Neural progenitor cell (in vitro differentiated cells): ENCODE results near the gene TTLL3. TPM values are rescaled to one million over a fixed set of nuclear protein-coding genes. Genes with fewer than 3 reads are reported as not detected.

Experiments
- DNase-seq: peaks from one replicate; pipeline ENCODE4 v3.0.0-alpha.2; 2016; ENCODE audit warnings: low spot score
- H2AFZ ChIP-seq: fragments of 200-600 bp; sonication (generic); replicated peaks from 2 replicates; pipeline ENCODE4 v1.6.1; 2016; ENCODE audit warnings: antibody characterized with exemption
- H3F3A ChIP-seq: fragments of 200-600 bp; sonication (generic); 2 replicates; pipeline ENCODE4 v1.6.1; 2016; ENCODE audit warnings: antibody characterized with exemption, low read depth
- H3K27ac ChIP-seq: fragments of 200-600 bp; sonication (generic); 2 replicates; pipeline ENCODE4 v1.5.1; 2016; ENCODE audit warnings: mild to moderate bottlenecking
- H3K27me3 ChIP-seq: fragments of 200-600 bp; sonication (generic); 2 replicates; pipeline ENCODE4 v1.6.1; 2016; ENCODE audit warnings: mild to moderate bottlenecking, moderate library complexity
- H3K36me3 ChIP-seq: fragments of 200-600 bp; sonication (generic); 2 replicates; pipeline ENCODE4 v1.5.1; 2016
- H3K4me1 ChIP-seq: fragments of 200-600 bp; sonication (generic); 2 replicates; pipeline ENCODE4 v1.6.1; 2016; ENCODE audit warnings: mixed run types
- H3K4me2 ChIP-seq: fragments of 200-600 bp; sonication (generic); 2 replicates; pipeline ENCODE4 v1.6.1; 2016
- H3K4me3 ChIP-seq: fragments of 200-600 bp; sonication (generic); 2 replicates; pipeline ENCODE4 v1.5.1; 2016
- H3K79me2 ChIP-seq: fragments of 200-600 bp; sonication (generic); 2 replicates; pipeline ENCODE4 v1.6.1; 2016; ENCODE audit warnings: low read depth
- H3K9ac ChIP-seq: fragments of 200-600 bp; sonication (generic); 2 replicates; pipeline ENCODE4 v1.6.1; 2016
- H3K9me3 ChIP-seq: fragments of 200-600 bp; sonication (generic); 2 replicates; pipeline ENCODE4 v1.5.1; 2016; ENCODE audit warnings: low read depth
- H4K20me1 ChIP-seq: fragments of 200-600 bp; sonication (generic); 2 replicates; pipeline ENCODE4 v1.6.1; 2016; ENCODE audit warnings: low read depth
- H3K27ac Mint-ChIP-seq: 3 replicates; pipeline ENCODE4 v1.8.0; 2021; ENCODE audit warnings: mixed read lengths
- H3K27me3 Mint-ChIP-seq: 2 replicates; pipeline ENCODE4 v1.8.0; 2022; ENCODE audit warnings: low read depth, mild to moderate bottlenecking, inconsistent platforms, moderate library complexity, mixed read lengths; ENCODE audit not compliant: insufficient read depth
- H3K36me3 Mint-ChIP-seq: 3 replicates; pipeline ENCODE4 v1.8.0; 2021; ENCODE audit warnings: mixed read lengths
- H3K4me1 Mint-ChIP-seq: 3 replicates; pipeline ENCODE4 v1.8.0; 2021; ENCODE audit warnings: mixed read lengths
- H3K4me3 Mint-ChIP-seq: 3 replicates; pipeline ENCODE4 v1.8.0; 2021; ENCODE audit warnings: mild to moderate bottlenecking, moderate library complexity, mixed read lengths
- H3K9me3 Mint-ChIP-seq: 3 replicates; pipeline ENCODE4 v1.8.0; 2020; ENCODE audit warnings: mixed read lengths
- EZH2 ChIP-seq: fragments of 200-600 bp; sonication (generic); IDR thresholded peaks from 2 replicates; pipeline ENCODE4 v1.6.1; 2017; ENCODE audit warnings: antibody characterized with exemption, mild to moderate bottlenecking, moderate library complexity
- EZH2phosphoT487 ChIP-seq: fragments of 200-600 bp; sonication (generic); IDR thresholded peaks from 2 replicates; pipeline ENCODE4 v1.6.1; 2017; ENCODE audit warnings: antibody characterized with exemption
- total RNA-seq: library from RNA; depleted of rRNA; stranded (reverse); fragments of >200 nt; gene quantifications from 2 replicates; pipeline ENCODE4 v1.2.3, GENCODE V29; 2015; ENCODE audit warnings: low replicate concordance
- TF ChIP-seq, protein P1 (sequence below): fragments of 200-600 bp; sonication (generic); IDR thresholded peaks from 2 replicates; pipeline ENCODE4 v1.5.1; 2017; ENCODE audit warnings: antibody characterized with exemption, mild to moderate bottlenecking

Gene TTLL3
- total RNA-seq, 1 donor from 2014 or later: 15.0 TPM

- H3K27me3 Mint-ChIP-seq: no peaks in the 10 kb centered on the region
- Histone ChIP-seq H3K4me3 (no peak overlapping the region), H3K9ac (no peak overlapping the region), H3K9me3 (no peaks in the 10 kb centered on the region), H3F3A (peaks cover 7% of the 10 kb centered on the region), H4K20me1 (no peaks in the 10 kb centered on the region), H3K4me2 (no peak overlapping the region), H3K79me2 (no peaks in the 10 kb centered on the region), H3K36me3 (peaks cover 10% of the 10 kb centered on the region), H2AFZ (no peak overlapping the region), H3K4me1 (no peaks in the 10 kb centered on the region), H3K27ac (no peak overlapping the region), H3K27me3 (no peaks in the 10 kb centered on the region)
- no peak for DNase-seq
- H3K4me1 Mint-ChIP-seq: no peaks in the 10 kb centered on the region
- no peak overlapping the region for H3K4me3 Mint-ChIP-seq
- H3K36me3 Mint-ChIP-seq: peaks cover 30% of the 10 kb centered on the region
- H3K9me3 Mint-ChIP-seq: no peaks in the 10 kb centered on the region
- no peak overlapping the region for H3K27ac Mint-ChIP-seq
- TF ChIP-seq, protein P1, sequence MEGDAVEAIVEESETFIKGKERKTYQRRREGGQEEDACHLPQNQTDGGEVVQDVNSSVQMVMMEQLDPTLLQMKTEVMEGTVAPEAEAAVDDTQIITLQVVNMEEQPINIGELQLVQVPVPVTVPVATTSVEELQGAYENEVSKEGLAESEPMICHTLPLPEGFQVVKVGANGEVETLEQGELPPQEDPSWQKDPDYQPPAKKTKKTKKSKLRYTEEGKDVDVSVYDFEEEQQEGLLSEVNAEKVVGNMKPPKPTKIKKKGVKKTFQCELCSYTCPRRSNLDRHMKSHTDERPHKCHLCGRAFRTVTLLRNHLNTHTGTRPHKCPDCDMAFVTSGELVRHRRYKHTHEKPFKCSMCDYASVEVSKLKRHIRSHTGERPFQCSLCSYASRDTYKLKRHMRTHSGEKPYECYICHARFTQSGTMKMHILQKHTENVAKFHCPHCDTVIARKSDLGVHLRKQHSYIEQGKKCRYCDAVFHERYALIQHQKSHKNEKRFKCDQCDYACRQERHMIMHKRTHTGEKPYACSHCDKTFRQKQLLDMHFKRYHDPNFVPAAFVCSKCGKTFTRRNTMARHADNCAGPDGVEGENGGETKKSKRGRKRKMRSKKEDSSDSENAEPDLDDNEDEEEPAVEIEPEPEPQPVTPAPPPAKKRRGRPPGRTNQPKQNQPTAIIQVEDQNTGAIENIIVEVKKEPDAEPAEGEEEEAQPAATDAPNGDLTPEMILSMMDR: no peak
- TF ChIP-seq EZH2 (no peak), EZH2phosphoT487 (no peak)
Measured at GRCh38 chr3:9784965-9785364, 25.1 kb upstream of the TTLL3 start.

DNA sequence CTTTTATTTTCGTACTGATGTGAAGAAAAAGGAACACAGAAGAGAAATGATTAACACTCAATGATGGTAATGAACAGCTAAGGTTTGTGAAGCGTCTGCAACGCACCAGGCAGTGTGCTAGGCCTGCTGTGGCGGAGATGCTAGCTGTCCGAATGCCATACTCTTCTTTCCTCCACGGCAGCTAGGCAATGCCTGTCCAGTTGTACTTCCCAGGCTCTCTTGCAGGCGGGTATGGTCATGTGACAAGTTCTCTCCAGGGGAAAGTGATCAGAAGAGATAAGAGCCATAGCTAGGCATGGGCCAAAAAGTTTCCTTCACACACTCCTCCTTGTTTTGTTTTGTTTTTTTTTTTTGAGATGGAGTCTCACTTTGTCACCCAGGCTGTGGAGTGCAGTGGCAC is 24.5 kb upstream of the TTLL3 start:
- Histone ChIP-seq H3K9me3 (no peaks in the 10 kb centered on the region), H2AFZ (no peak overlapping the region), H3K27me3 (no peaks in the 10 kb centered on the region), H3K27ac (no peak overlapping the region), H4K20me1 (no peaks in the 10 kb centered on the region), H3F3A (peaks cover 7% of the 10 kb centered on the region), H3K4me1 (no peaks in the 10 kb centered on the region), H3K4me2 (no peak overlapping the region), H3K9ac (no peak overlapping the region), H3K36me3 (peaks cover 10% of the 10 kb centered on the region), H3K79me2 (peaks cover 1% of the 10 kb centered on the region), H3K4me3 (no peak overlapping the region)
- Mint-ChIP-seq H3K4me1 (no peaks in the 10 kb centered on the region), H3K4me3 (no peak overlapping the region), H3K9me3 (no peaks in the 10 kb centered on the region), H3K36me3 (peaks cover 35% of the 10 kb centered on the region), H3K27ac (peak overlapping the region; percentile 21), H3K27me3 (no peaks in the 10 kb centered on the region)
- DNase-seq: no peak
- TF ChIP-seq, protein P1: no peak
- no peak for TF ChIP-seq EZH2
- no peak for TF ChIP-seq EZH2phosphoT487

DNA sequence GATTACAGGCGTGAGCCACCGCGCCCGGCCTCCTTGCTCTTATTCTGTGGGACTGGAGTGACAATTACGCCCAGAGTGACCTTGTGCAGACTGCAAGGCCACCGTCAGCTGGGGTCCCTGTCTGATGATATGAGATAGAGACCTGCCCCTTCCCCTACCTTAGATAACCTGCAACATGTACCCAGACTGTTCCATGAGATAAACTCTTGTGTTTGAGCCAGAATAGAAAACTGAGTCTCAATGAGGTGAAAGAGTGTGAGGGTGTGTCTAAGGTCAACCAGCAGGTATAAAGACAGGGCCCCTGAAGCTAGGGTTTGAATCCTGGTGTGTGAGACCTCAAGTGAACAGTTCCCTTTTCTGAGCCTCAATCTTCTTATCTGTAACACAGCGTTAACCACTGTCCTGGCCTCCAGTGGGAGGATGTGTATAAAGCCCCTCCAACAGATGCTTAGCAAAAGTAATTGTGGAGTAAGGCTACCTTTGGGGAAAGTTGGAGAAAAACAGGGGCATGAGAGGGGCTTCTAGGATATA is 23.8 kb upstream of the TTLL3 start:
- Histone ChIP-seq H3K79me2 (peaks cover 8% of the 10 kb centered on the region), H2AFZ (no peak overlapping the region), H3K9me3 (no peaks in the 10 kb centered on the region), H3K36me3 (peaks cover 10% of the 10 kb centered on the region), H3K27me3 (no peaks in the 10 kb centered on the region), H4K20me1 (no peaks in the 10 kb centered on the region), H3K4me1 (no peaks in the 10 kb centered on the region), H3K4me3 (no peak overlapping the region), H3K27ac (no peak overlapping the region), H3K4me2 (no peak overlapping the region), H3F3A (peaks cover 7% of the 10 kb centered on the region), H3K9ac (no peak overlapping the region)
- peaks cover 2% of the 10 kb centered on the region for H3K4me1 Mint-ChIP-seq
- DNase-seq: no peak
- H3K9me3 Mint-ChIP-seq: no peaks in the 10 kb centered on the region
- H3K36me3 Mint-ChIP-seq: peaks cover 35% of the 10 kb centered on the region
- TF ChIP-seq EZH2phosphoT487 (no peak), EZH2 (no peak)
- TF ChIP-seq, protein P1: no peak
- no peaks in the 10 kb centered on the region for H3K27me3 Mint-ChIP-seq
- no peak overlapping the region for H3K4me3 Mint-ChIP-seq
- no peak overlapping the region for H3K27ac Mint-ChIP-seq
